Small intestine (tissue), 16 donors: Measurements from ENCODE around the gene C3orf38. TPM values are rescaled to one million over a fixed set of nuclear protein-coding genes. Genes with fewer than 3 reads are reported as not detected.

ENCODE experiments used
- DNase-seq, 2 donors: peaks; one replicate each; pipeline versions ENCODE4 v3.0.0 to v3.0.0-alpha.2; 2013
- FAIRE-seq: peaks from 2 replicates; lab custom pipeline; 2012; peaks lifted over from hg19 to GRCh38; lab: Jason Lieb, UNC
- H3K27ac ChIP-seq, 3 donors: one replicate each; pipeline ENCODE4 v1.5.1; 2013; ENCODE audit warnings: low read length in 2 of 3, mild to moderate bottlenecking in 2 of 3, control low read depth in 1 of 3, inconsistent platforms in 1 of 3, low read depth in 1 of 3, moderate library complexity in 1 of 3
- H3K27me3 ChIP-seq, 3 donors: one replicate each; pipeline ENCODE4 v1.6.1; 2013; ENCODE audit warnings: low read length in 3 of 3, inconsistent platforms in 1 of 3; ENCODE audit not compliant: control insufficient read depth in 3 of 3, insufficient read depth in 3 of 3
- H3K36me3 ChIP-seq, 3 donors: one replicate each; pipeline ENCODE4 v1.6.1; 2013; ENCODE audit warnings: low read length in 3 of 3, inconsistent platforms in 1 of 3, low read depth in 1 of 3, mild to moderate bottlenecking in 1 of 3, moderate library complexity in 1 of 3; ENCODE audit not compliant: control insufficient read depth in 3 of 3, insufficient read depth in 2 of 3
- H3K4me1 ChIP-seq, 3 donors: one replicate each; pipeline ENCODE4 v1.6.1; 2013; ENCODE audit warnings: low read length in 2 of 3, inconsistent platforms in 1 of 3, low read depth in 1 of 3, mild to moderate bottlenecking in 1 of 3, moderate library complexity in 1 of 3; ENCODE audit not compliant: control insufficient read depth in 3 of 3, insufficient read depth in 2 of 3
- H3K4me3 ChIP-seq, 3 donors: one replicate each; pipeline ENCODE4 v1.5.1; 2013; ENCODE audit warnings: low read length in 3 of 3, control low read depth in 1 of 3, inconsistent platforms in 1 of 3, low read depth in 1 of 3, mild to moderate bottlenecking in 1 of 3, moderate library complexity in 1 of 3
- H3K9me3 ChIP-seq, 2 donors: one replicate each; pipeline ENCODE4 v1.6.1; 2013; ENCODE audit warnings: low read depth in 1 of 2, low read length in 1 of 2; ENCODE audit not compliant: control insufficient read depth in 2 of 2, insufficient read depth in 1 of 2
- WGBS, 3 donors: extraction: QIAGEN DNeasy Blood & Tissue Kit; methylation state at CpG; one replicate each; pipeline ENCODE4 v1.1.7; 2013; 5-methylcytosine and 5-hydroxymethylcytosine counted together
- long read RNA-seq, 10 donors: transcript quantifications; one replicate each; lab custom pipeline, GENCODE V29; 2026
- polyA plus RNA-seq, 4 donors: library from polyadenylated mRNA; stranded (reverse) in 3 of 4; unstranded in 1 of 4; fragments of 200-250 nt in 3 of 4; fragments of 120-200 nt in 1 of 4; gene quantifications; one replicate each; pipeline versions ENCODE4 v1.2.1 to v1.2.3, GENCODE V29; 2013
- donor health status: healthy with polysubstance abuse.
- donor health status: control.
- donor health status: control.
- donor health status: Bipolar disorder and iron deficiency.
- donor health status: healthy.

Gene C3orf38
- polyA plus RNA-seq, result 10 to 100 TPM in 2 of 4 donors, 1 to 10 TPM in 2; 7.8 to 18.7 (median 12.0) TPM
- long read RNA-seq, donor 1, result 0 reads
- long read RNA-seq, donor 2, partial matches to known transcripts, result 0 of 3 reads
- long read RNA-seq, donor 2, other reads (novel, unspliced or antisense), result 0 of 3 reads
- long read RNA-seq, donor 3, partial matches to known transcripts, result 0 of 2 reads
- long read RNA-seq, donor 3, other reads (novel, unspliced or antisense), result 0 of 2 reads
- long read RNA-seq, donor 4, result 0 reads
- long read RNA-seq, donor 5, result 0 reads
- long read RNA-seq, donor 6, transcript C3orf38-201 (3 exons, 2,633 nt), result major isoform, 9 of 10 reads
- long read RNA-seq, donor 6, partial matches to known transcripts, result 0 of 10 reads
- long read RNA-seq, donor 6, other reads (novel, unspliced or antisense), result 0 of 10 reads
- long read RNA-seq, donor 7, result 0 reads
- long read RNA-seq, donor 8, result 0 reads
- long read RNA-seq, donor 9, result 0 reads
- long read RNA-seq, donor 10, transcript C3orf38-201 (3 exons, 2,633 nt), result major isoform, 10 of 10 reads
- long read RNA-seq, donor 10, partial matches to known transcripts, result 0 of 10 reads
- long read RNA-seq, donor 10, other reads (novel, unspliced or antisense), result 0 of 10 reads

DNA sequence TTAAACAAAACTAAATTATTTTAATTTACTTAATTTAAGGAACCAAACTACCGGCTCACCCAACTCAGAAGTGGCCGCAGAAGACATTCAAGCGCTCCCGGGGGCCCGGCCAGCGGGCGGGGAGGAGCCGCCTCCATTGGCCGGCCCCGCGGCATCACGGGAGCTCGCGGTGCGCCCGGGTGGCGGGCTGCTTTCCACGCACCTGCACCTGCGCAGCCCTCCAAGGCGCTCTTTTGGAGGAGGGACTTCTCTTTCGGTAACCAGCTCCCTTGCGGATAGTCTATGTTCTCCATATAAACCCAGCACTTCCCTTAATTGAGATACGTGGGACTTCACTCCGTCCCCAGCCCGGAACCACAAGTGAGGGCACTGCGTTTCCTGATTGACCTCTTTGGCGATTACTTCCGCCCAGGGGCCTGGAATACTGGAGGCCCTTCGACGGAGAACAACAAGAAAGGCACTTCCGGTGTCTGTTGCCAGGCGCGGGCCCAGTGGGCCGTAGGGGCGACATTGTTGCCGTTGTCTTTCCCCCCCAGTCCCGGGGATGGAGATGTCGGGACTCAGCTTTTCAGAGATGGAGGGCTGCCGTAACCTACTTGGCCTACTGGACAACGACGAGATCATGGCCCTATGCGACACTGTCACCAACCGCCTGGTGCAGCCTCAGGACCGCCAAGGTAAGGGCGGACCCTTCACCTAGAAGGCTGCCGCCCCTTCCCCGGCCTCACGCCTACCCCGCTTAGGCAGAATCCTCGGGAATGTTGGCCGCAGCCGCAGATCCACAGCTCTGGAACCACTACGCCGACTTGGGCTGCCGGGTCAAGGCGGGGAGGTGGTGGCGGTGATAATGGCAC lies at the start of gene C3orf38:
TSS of gene C3orf38 (plus strand) at position 451 of the 854 bp plus-strand sequence. CDS start at position 545, 94 bp downstream.
- DNase-seq (peak; percentile 90 to 96), FAIRE-seq (no peak)
- Histone ChIP-seq H3K4me1 (peaks cover 0 to 5% (median 0%) of the 10 kb centered on the region in 3 donors), H3K36me3 (peaks cover under 1 to 5% (median 4%) of the 10 kb centered on the region in 3 donors), H3K4me3 (peak within 1 kb of the TSS; percentile 68 to 97 (median 85)), H3K27me3 (no peaks in the 10 kb centered on the region), H3K27ac (peak within 1 kb of the TSS; percentile 90 to 93 (median 93)), H3K9me3 (no peaks in the 10 kb centered on the region)
- whole genome bisulfite sequencing, 3 donors, result 0 to 1% (median 0%) methylated on average over 57 of the region's 57 CpGs

DNA sequence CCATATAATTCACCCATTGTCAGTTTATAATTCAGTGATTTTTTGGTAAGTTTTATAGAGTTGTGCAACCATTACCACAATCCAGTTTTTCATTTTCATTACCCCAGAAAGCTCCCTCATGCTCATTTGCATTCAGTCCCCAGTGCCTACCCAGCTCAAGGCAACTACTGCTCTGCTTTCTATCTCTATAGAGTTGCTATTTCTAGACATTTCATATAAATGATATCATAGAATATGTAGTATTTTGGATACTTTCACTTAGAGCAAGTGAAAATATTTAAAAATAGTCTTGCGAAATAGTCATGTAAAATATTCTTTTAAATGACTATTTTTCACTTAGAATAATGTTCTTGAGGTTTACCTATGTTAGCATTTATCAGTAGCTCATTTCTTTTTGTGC lies 48.6 kb upstream of the C3orf38 start:
- Histone ChIP-seq H3K4me3 (no peak overlapping the region), H3K9me3 (peaks cover 0 to 2% of the 10 kb centered on the region in 2 donors)
- WGBS, 3 donors, result 99 to 100% (median 100%) methylated on average over 1 of the region's 1 CpG

DNA sequence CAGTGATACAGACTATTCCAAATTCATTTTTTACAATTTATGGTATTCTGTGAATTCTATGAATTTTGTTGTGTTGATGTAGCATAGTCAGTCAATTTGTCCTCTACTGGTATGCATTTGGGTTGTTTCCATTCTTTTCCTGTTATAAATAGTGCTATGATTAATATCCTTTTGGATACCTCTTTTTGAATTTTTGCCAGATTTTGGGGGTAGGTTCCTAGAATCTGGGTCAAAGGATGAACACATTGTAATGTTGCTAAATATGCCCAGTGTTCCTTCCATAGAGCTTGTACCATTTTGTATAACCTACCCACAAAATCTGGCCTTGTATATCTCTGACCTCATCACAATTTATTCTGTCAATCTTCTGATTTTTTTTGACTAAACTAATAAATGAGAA lies 44.4 kb upstream of the C3orf38 start:
- no peak for DNase-seq
- Histone ChIP-seq H3K27ac (no peak overlapping the region), H3K9me3 (no peaks in the 10 kb centered on the region), H3K36me3 (peaks cover 0 to 3% (median 0%) of the 10 kb centered on the region in 3 donors), H3K4me3 (no peak overlapping the region), H3K4me1 (no peaks in the 10 kb centered on the region), H3K27me3 (no peaks in the 10 kb centered on the region)
- no peak for FAIRE-seq

More for the DNA sequence above, 48.6 kb upstream of the C3orf38 start:
- Histone ChIP-seq H3K27me3 (no peaks in the 10 kb centered on the region), H3K27ac (no peak overlapping the region), H3K36me3 (peaks cover 0 to 3% (median 0%) of the 10 kb centered on the region in 3 donors), H3K4me1 (no peaks in the 10 kb centered on the region)
- DNase-seq, result no peak
- FAIRE-seq, result no peak

DNA sequence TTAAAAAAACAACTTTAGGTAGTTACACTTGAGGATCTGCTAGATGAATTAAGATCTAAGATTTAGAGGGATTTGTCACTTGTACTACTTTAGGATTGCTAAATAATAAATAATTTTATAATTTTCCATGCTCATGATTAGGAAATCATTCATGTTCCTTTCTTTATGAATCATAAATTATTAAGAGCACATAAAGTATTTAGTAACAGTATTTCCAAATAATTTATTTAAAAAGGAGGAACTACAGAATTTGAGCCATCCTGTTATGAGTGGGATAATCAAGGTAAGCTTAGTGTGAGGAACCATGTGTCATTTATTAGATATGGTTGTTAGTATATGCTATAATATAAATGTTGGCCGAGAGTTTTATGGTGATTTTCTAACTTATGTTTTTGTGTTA lies 37.5 kb upstream of the C3orf38 start:
- FAIRE-seq, result peak; percentile 78
- Histone ChIP-seq H3K4me3 (no peak overlapping the region), H3K36me3 (peaks cover 0 to 6% (median 4%) of the 10 kb centered on the region in 3 donors), H3K27me3 (no peaks in the 10 kb centered on the region), H3K27ac (no peak overlapping the region), H3K4me1 (no peaks in the 10 kb centered on the region), H3K9me3 (no peaks in the 10 kb centered on the region)
- 93 to 100% (median 96%) methylated on average over 1 of the region's 1 CpG for WGBS, 3 donors
- no peak for DNase-seq

DNA sequence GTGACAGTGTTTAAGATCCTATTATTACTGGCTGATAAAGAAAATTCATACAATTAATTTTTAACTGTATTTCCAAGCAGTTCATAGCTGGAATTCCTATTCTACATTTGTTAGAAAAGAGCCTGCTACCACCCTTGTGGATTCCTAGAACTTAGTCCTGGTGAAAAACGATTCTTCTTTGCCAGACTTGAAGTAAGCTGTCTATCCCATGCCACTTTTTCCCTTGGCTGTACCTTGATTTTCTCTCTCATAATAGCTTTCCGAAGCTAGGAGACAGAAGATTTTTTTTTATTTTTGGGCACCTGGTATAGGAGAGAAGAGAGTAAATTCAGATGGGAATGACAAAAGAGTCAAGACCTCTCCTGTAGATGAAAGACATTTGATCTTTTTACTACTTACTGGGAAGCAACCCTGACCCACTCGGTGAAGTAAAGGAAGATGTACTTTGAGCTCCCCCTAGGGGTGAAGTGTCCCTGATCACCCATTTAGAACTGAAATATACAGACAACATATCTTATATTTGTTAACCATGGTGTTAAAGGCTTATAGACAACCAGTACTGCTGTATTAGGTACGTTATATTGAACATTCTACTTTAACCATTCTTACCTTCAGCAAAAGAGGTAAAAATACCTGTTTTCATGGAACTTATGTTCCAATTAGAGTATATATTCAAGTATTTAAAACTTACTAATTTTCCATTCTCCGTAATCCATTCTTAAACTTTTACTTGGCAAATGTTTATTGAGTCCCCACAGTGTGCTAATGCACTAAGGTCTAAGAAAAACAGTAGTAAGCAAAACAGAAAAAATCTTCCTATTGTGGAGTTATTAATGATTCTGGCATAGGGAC lies 36.2 kb upstream of the C3orf38 start:
- peak; percentile 10 for FAIRE-seq
- DNase-seq, result peak; percentile 77 to 79
- no peaks in the 10 kb centered on the region for H3K9me3 ChIP-seq
- no peaks in the 10 kb centered on the region for H3K4me1 ChIP-seq
- no peak overlapping the region for H3K27ac ChIP-seq
- no peak overlapping the region for H3K4me3 ChIP-seq
- WGBS, 3 donors, result 41 to 51% (median 49%) methylated on average over 5 of the region's 5 CpGs
- peaks cover 0 to 6% (median 4%) of the 10 kb centered on the region in 3 donors for H3K36me3 ChIP-seq
- no peaks in the 10 kb centered on the region for H3K27me3 ChIP-seq

DNA sequence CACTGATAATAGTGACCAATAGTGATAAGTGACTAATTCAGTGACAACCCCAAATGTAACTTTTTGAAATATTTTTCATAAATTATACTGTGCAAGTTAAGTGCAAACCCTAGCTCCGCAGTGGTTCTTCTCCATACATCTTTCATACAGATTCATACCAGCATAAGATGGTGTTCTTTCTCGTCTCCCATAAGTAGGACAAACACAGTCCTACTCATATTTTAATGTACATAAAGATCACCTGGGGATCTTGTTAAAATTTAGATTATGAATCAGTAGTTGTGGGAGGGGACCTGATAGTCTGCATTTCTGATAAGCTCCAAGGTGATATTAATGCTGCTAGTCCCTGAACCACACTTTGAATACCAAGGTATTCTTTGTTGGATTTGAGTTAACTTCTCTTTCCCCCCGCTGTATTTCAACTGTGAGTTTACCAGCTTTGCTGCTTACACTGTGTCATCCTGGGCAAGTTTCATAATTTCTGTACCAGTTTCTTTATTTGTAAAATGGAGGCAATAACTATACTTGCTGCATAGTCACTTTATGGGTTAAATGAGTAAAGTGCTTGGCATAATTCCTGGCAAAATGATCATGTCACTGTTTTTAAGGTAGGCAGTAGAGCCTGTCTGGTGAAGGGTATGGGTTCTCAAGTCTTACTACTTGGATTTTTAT lies 34.7 kb upstream of the C3orf38 start:
- Histone ChIP-seq H3K27ac (no peak overlapping the region), H3K27me3 (no peaks in the 10 kb centered on the region), H3K9me3 (no peaks in the 10 kb centered on the region), H3K4me1 (no peaks in the 10 kb centered on the region), H3K4me3 (no peak overlapping the region), H3K36me3 (peaks cover 0 to 6% (median 4%) of the 10 kb centered on the region in 3 donors)
- no peak for DNase-seq
- no peak for FAIRE-seq
- 85 to 89% (median 89%) methylated on average over 3 of the region's 3 CpGs for WGBS, 3 donors

DNA sequence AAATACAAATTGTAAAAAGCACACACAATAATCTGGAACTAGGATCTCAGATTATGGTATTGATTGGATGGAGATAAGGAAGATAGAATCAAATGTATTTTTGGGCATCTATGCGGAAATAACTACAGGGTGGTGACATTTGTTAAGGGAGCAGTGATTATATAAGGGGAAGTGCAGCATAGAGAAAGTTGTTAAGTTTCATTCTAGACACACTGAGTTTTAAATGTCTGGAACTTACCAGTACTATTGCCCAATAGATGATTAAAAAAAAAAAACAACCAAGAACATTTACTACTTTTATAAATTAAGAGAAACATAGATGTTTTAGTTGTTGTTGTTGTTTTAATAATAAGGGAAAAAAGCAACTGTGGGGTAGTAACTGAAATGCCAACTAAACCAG lies 32.1 kb upstream of the C3orf38 start:
- Histone ChIP-seq H3K9me3 (no peaks in the 10 kb centered on the region), H3K27me3 (no peaks in the 10 kb centered on the region), H3K36me3 (peaks cover 0 to 6% (median 4%) of the 10 kb centered on the region in 3 donors), H3K4me1 (no peaks in the 10 kb centered on the region), H3K27ac (no peak overlapping the region), H3K4me3 (no peak overlapping the region)
- 35 to 43% (median 41%) methylated on average over 1 of the region's 1 CpG for WGBS, 3 donors
- no peak for FAIRE-seq
- DNase-seq, result no peak
